Breast epithelium (tissue), 4 donors: ENCODE measurements around the gene SERPINB8. TPM values are rescaled to one million over a fixed set of nuclear protein-coding genes. Genes with fewer than 3 reads are reported as not detected.

Experiments
- DNase-seq, 2 donors: peaks; one replicate each; pipeline ENCODE4 v3.0.0-alpha.2; 2019; ENCODE audit warnings: low spot score in 2 of 2
- H3K27ac ChIP-seq, 2 donors: fragments of 200-600 bp; sonication (generic) in 1 of 2; one replicate each; pipeline ENCODE4 v1.5.1; 2016 to 2019; ENCODE audit warnings: mild to moderate bottlenecking in 1 of 2
- H3K27me3 ChIP-seq, 2 donors: fragments of 200-600 bp; sonication (generic) in 1 of 2; one replicate each; pipeline versions ENCODE4 v1.5.1 to v1.6.0; 2017 to 2019; ENCODE audit warnings: control low read depth in 1 of 2, mild to moderate bottlenecking in 1 of 2
- H3K36me3 ChIP-seq: fragments of 200-600 bp; one replicate; pipeline ENCODE4 v1.5.1; 2019
- H3K4me1 ChIP-seq, 2 donors: fragments of 200-600 bp; sonication (generic); one replicate each; pipeline ENCODE4 v1.5.1; 2016 to 2019; ENCODE audit warnings: control low read depth in 1 of 2
- H3K4me3 ChIP-seq, 3 donors: fragments of 200-600 bp; sonication (generic); 1 replicate in 2 of 3; 2 replicates in 1 of 3; pipeline ENCODE4 v1.5.1; 2016 to 2019; ENCODE audit warnings: mild to moderate bottlenecking in 3 of 3, moderate library complexity in 2 of 3
- H3K9me3 ChIP-seq, 2 donors: fragments of 200-600 bp; sonication (generic) in 1 of 2; one replicate each; pipeline ENCODE4 v1.5.1; 2016 to 2019; ENCODE audit warnings: control low read depth in 1 of 2
- POLR2A ChIP-seq: fragments of 450-650 bp; IDR thresholded peaks from one replicate; pipeline ENCODE4 v1.6.1; 2016; ENCODE audit warnings: antibody characterized with exemption, mild to moderate bottlenecking, moderate library complexity
- POLR2AphosphoS5 ChIP-seq, 3 donors: sonication (generic); formaldehyde crosslinking; IDR thresholded peaks; one replicate each; pipeline ENCODE4 v1.6.1; 2017; ENCODE audit warnings: antibody characterized with exemption in 3 of 3
- intact Hi-C: fragments of 100-400 bp; cut with DNase I; formaldehyde crosslinking; loops from one replicate; pipeline ENCODE4 v1.15.1; 2023; ENCODE audit warnings: low total_unique reads
- total RNA-seq, 3 donors: library from RNA; depleted of rRNA; stranded (reverse); fragments of >200 nt; gene quantifications; one replicate each; pipeline ENCODE4 v1.1.0, GENCODE V29; 2016
- TF ChIP-seq, protein P1 (sequence below), 3 donors: fragments of 450-650 bp; IDR thresholded peaks; one replicate each; pipeline ENCODE4 v1.5.1; 2016 to 2017; ENCODE audit warnings: antibody characterized with exemption in 3 of 3, mild to moderate bottlenecking in 3 of 3, moderate library complexity in 3 of 3

SERPINB8 gene
- total RNA-seq, 3 donors from 2014 or later: 13.1 to 16.0 (median 13.5) TPM

DNA sequence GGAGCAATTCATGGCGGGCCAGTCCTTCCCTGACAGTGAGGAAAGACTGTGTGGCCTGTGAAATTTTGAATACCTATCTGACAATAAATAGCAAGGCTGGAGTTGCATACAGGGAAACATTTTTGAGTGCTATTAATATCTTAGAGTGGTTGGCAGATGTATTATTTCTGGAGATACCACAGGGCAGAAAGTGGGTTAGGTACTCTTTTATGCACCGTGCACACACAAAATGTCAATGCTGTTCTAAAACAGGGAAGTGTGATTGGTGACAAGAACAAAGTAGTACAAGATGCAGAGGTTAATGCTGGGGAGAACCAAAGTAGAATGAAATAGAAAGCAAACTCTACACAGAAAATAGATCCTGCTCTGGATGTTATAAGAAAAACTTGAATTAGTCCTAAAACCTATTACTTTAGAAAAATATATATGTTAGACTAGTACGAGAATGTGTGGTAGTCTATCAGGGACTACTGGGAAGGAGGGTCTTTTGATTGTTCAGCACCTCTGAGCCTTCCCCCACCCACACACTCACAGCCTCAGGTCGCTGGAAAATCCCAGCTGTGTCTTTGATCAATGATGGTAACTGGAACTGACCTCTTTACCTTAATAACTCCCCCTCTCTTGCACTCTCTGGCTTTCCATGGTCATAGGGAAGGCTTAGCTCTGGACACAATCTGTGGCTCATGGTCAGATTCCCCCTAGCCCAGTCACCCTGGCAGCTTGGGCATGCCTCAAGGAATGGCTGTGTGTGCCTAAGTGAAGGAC, 58.2 kb downstream of the SERPINB8 start:
- H3K27ac ChIP-seq: no peak overlapping the region
- TF ChIP-seq, protein P1, sequence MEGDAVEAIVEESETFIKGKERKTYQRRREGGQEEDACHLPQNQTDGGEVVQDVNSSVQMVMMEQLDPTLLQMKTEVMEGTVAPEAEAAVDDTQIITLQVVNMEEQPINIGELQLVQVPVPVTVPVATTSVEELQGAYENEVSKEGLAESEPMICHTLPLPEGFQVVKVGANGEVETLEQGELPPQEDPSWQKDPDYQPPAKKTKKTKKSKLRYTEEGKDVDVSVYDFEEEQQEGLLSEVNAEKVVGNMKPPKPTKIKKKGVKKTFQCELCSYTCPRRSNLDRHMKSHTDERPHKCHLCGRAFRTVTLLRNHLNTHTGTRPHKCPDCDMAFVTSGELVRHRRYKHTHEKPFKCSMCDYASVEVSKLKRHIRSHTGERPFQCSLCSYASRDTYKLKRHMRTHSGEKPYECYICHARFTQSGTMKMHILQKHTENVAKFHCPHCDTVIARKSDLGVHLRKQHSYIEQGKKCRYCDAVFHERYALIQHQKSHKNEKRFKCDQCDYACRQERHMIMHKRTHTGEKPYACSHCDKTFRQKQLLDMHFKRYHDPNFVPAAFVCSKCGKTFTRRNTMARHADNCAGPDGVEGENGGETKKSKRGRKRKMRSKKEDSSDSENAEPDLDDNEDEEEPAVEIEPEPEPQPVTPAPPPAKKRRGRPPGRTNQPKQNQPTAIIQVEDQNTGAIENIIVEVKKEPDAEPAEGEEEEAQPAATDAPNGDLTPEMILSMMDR (IDR thresholded peaks at IDR 0.05): no peak
- TF ChIP-seq POLR2AphosphoS5 (IDR thresholded peaks at IDR 0.05): no peak
- no peak for TF ChIP-seq POLR2A
- no peaks in the 10 kb centered on the region for H3K9me3 ChIP-seq
- H3K4me3 ChIP-seq: no peak overlapping the region
- no peaks in the 10 kb centered on the region for H3K4me1 ChIP-seq
- H3K27me3 ChIP-seq: no peaks in the 10 kb centered on the region
- H3K36me3 ChIP-seq: no peaks in the 10 kb centered on the region
- intact Hi-C loops: no loop called here
- DNase-seq: no peak

DNA sequence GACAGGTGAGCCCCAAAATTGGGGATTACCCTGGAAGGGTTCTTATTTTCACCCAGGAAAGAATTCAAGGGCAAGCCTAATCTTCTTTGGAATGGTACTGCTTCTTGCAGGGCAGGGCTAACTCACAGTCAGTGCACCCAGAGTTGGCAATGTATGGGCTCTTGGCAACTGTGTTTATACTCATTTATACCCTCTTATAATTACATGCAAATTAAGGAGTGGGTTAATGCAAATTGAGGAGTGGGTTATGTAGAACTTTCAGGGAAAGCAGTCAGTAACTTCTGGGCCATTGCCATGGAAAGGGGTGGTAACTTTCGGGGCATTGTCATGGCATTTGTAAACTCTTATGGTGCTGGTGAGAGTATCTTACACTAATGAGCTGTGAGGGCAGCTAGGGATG, 59.2 kb downstream of the SERPINB8 start:
- Histone ChIP-seq H3K4me1 (no peaks in the 10 kb centered on the region), H3K36me3 (no peaks in the 10 kb centered on the region), H3K9me3 (no peaks in the 10 kb centered on the region), H3K27me3 (no peaks in the 10 kb centered on the region), H3K4me3 (no peak overlapping the region), H3K27ac (no peak overlapping the region)
- no peak for TF ChIP-seq POLR2AphosphoS5 (IDR thresholded peaks at IDR 0.05)
- TF ChIP-seq, protein P1 (IDR thresholded peaks at IDR 0.05): no peak
- no peak for TF ChIP-seq POLR2A
- intact Hi-C loops: no loop called here
- no peak for DNase-seq

DNA sequence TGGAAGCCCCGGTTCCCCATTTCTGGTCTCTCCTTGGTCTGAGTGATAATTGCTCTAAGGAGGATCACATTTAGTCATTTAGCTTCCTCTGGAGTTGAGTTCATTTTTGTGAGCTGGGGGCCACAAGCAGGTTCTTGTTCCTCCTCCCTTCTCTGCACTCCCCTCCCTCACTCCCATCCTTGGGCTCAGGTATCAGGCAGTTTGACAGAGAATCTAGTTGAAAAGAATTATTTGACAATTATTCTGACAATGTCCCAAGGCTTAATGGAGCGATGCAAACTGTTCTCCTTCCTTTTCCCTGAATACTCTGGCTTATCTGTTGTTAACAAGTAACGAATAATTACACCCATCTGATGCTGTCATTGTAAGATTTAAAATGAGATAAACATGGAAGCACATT, 61.5 kb downstream of the SERPINB8 start:
- Histone ChIP-seq H3K4me3 (no peak overlapping the region), H3K4me1 (no peaks in the 10 kb centered on the region), H3K27me3 (no peaks in the 10 kb centered on the region), H3K36me3 (no peaks in the 10 kb centered on the region), H3K9me3 (no peaks in the 10 kb centered on the region), H3K27ac (no peak overlapping the region)
- intact Hi-C loops: no loop called here
- DNase-seq: no peak
- TF ChIP-seq POLR2A (no peak), POLR2AphosphoS5 (IDR thresholded peaks at IDR 0.05) (no peak)
- TF ChIP-seq, protein P1 (IDR thresholded peaks at IDR 0.05): no peak

DNA sequence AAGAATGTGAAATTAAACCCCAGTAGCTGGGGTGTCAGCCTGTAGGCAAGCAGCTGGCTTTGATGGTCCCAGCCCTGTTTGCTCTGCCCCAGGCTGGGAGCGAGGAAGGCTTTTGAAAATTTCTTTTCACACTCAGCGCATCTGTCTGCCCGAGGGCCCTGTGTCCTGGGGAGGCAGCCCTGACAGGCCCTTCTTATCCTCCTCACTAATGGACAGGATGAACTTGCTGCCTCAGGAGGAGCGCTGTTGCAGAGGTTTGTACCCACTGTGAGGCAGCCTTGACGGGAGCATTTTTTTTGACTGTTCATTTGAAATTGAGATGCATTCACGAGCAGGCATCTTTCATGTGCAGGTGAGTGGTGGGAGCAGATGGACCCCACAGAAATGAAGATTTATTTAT, 62.4 kb downstream of the SERPINB8 start:
- TF ChIP-seq, protein P1 (IDR thresholded peaks at IDR 0.05): no peak
- H3K9me3 ChIP-seq: no peaks in the 10 kb centered on the region
- no peak overlapping the region for H3K27ac ChIP-seq
- DNase-seq: no peak
- intact Hi-C loops: no loop called here
- no peaks in the 10 kb centered on the region for H3K27me3 ChIP-seq
- H3K36me3 ChIP-seq: no peaks in the 10 kb centered on the region
- H3K4me3 ChIP-seq: no peak overlapping the region
- H3K4me1 ChIP-seq: no peaks in the 10 kb centered on the region

DNA sequence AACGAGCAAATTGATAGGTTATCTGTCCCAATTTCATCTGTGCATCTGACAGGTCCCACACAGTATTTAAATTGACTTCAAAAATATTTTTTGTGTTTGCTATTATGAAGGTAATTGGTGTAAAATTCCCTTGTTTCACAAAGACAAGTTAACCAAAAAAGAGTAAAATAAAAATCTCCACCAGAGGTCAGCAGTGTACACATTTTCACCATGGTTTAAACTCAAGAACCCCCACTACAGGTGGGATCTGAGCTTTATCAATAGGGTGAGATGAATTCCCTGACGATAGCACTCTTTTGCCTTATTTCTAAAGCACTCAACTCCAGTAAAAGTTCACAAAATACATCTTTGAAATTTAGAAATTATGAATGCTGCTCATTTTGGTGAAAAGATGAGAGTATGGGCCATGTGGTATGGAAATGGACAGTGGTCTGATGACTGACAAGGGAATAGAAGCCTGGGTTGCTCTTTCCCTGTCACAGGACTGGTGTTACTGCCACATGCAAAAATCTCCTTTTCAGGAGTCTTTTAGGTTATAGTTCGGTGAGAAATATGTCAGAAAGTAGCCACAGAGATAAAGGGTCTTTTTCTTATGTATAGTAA, 68.0 kb downstream of the SERPINB8 start:
- TF ChIP-seq, protein P1 (IDR thresholded peaks at IDR 0.05): peak in 2 of 3 donors; percentile 11 to 34
- no peak for TF ChIP-seq POLR2AphosphoS5 (IDR thresholded peaks at IDR 0.05)
- intact Hi-C loops: no loop called here

More for the DNA sequence above, 68.0 kb downstream of the SERPINB8 start:
- Histone ChIP-seq H3K9me3 (peaks cover 3 to 5% of the 10 kb centered on the region in 2 donors), H3K36me3 (no peaks in the 10 kb centered on the region), H3K4me1 (no peaks in the 10 kb centered on the region), H3K27ac (no peak overlapping the region), H3K27me3 (peaks cover 0 to 6% of the 10 kb centered on the region in 2 donors), H3K4me3 (no peak overlapping the region)
- no peak for DNase-seq
